Keratinocyte (primary cell): ENCODE measurements around the gene PRDX5. TPM values are rescaled to one million over a fixed set of nuclear protein-coding genes. Genes with fewer than 3 reads are reported as not detected.
"Not testable (repeated sequence)": the region's sequence is repeated elsewhere in the genome, so short reads cannot be mapped to it uniquely, and the experiment has no call there.

Source experiments
- DNase-seq: peaks from one replicate; pipeline ENCODE4 v3.0.0-alpha.2; 2011; ENCODE audit warnings: low read depth, missing footprints, low spot score
- FAIRE-seq: peaks from 2 replicates; lab custom pipeline; 2011; peaks lifted over from hg19 to GRCh38; lab: Jason Lieb, UNC
- H2AFZ ChIP-seq: 2 replicates; pipeline ENCODE4 v1.6.0; 2012; ENCODE audit warnings: low read length, control low read depth, inconsistent platforms; ENCODE audit not compliant: control insufficient read depth
- H3K27ac ChIP-seq: 2 replicates; pipeline ENCODE4 v1.5.1; 2011; ENCODE audit warnings: low read length; ENCODE audit not compliant: control insufficient read depth, insufficient read depth
- H3K27me3 ChIP-seq: 3 replicates; pipeline ENCODE4 v1.6.0; 2011; ENCODE audit warnings: low read length; ENCODE audit not compliant: control insufficient read depth, insufficient read depth; ENCODE audit errors: extremely low read depth
- H3K36me3 ChIP-seq, 2 experiments: 2 replicates in 1 of 2; 3 replicates in 1 of 2; pipeline ENCODE4 v1.5.1; 2011; ENCODE audit warnings: low read length in 2 of 2, mild to moderate bottlenecking in 1 of 2; ENCODE audit not compliant: control insufficient read depth in 2 of 2, insufficient read depth in 2 of 2; ENCODE audit errors: extremely low read depth in 1 of 2
- H3K4me1 ChIP-seq: 3 replicates; pipeline ENCODE4 v1.5.1; 2011; ENCODE audit warnings: low read length; ENCODE audit not compliant: control insufficient read depth, insufficient read depth; ENCODE audit errors: extremely low read depth
- H3K4me2 ChIP-seq: 3 replicates; pipeline ENCODE4 v1.6.0; 2011; ENCODE audit warnings: low read depth, low read length; ENCODE audit not compliant: control insufficient read depth, insufficient read depth; ENCODE audit errors: extremely low read depth
- H3K4me3 ChIP-seq, 3 experiments: fragments of 200-600 bp in 1 of 3; sonication (generic) in 1 of 3; 2 replicates in 2 of 3; 3 replicates in 1 of 3; pipeline ENCODE4 v1.5.1; 2011 to 2016; ENCODE audit warnings: low read length in 3 of 3, mild to moderate bottlenecking in 3 of 3, control low read depth in 2 of 3, inconsistent platforms in 1 of 3, low read depth in 1 of 3, mixed read lengths in 1 of 3, mixed run types in 1 of 3, moderate library complexity in 1 of 3; ENCODE audit not compliant: control insufficient read depth in 2 of 3, insufficient read depth in 2 of 3; ENCODE audit errors: extremely low read depth in 1 of 3
- H3K79me2 ChIP-seq: 2 replicates; pipeline ENCODE4 v1.6.0; 2012; ENCODE audit warnings: low read length; ENCODE audit not compliant: control insufficient read depth, insufficient read depth
- H3K9ac ChIP-seq: 3 replicates; pipeline ENCODE4 v1.6.0; 2011; ENCODE audit warnings: low read length; ENCODE audit not compliant: control insufficient read depth, insufficient read depth; ENCODE audit errors: extremely low read depth
- H3K9me1 ChIP-seq: 3 replicates; pipeline ENCODE4 v1.6.0; 2011; ENCODE audit warnings: low read length; ENCODE audit not compliant: control insufficient read depth, insufficient read depth; ENCODE audit errors: extremely low read depth
- H3K9me3 ChIP-seq: 2 replicates; pipeline ENCODE4 v1.5.1; 2012; ENCODE audit warnings: low read depth, low read length; ENCODE audit not compliant: control insufficient read depth
- H4K20me1 ChIP-seq: 3 replicates; pipeline ENCODE4 v1.6.0; 2011; ENCODE audit warnings: low read length; ENCODE audit not compliant: control insufficient read depth, insufficient read depth; ENCODE audit errors: extremely low read depth
- CTCF ChIP-seq, 3 experiments: IDR thresholded peaks in 1 of 3; conservative IDR thresholded peaks in 1 of 3; optimal IDR thresholded peaks in 1 of 3; 2 replicates in 2 of 3; 3 replicates in 1 of 3; pipeline versions ENCODE3 to v1.5.1; 2011; ENCODE audit warnings: low read length in 3 of 3, mild to moderate bottlenecking in 3 of 3, moderate library complexity in 2 of 3, control low read depth in 1 of 3, inconsistent platforms in 1 of 3; ENCODE audit not compliant: insufficient read depth in 2 of 3; ENCODE audit errors: extremely low read depth in 1 of 3
- EZH2 ChIP-seq: IDR thresholded peaks from one replicate; pipeline ENCODE4 v1.6.1; 2012; ENCODE audit warnings: inconsistent platforms, mild to moderate bottlenecking, low read length, moderate library complexity
- dilution Hi-C: fragments of 300-500 bp; cut with MboI; formaldehyde crosslinking; loops from one replicate; pipeline ENCODE4 v1.7.0; 2020; ENCODE audit warnings: low sequenced_read_pairs; ENCODE audit not compliant: extremely low pct_ligation_motif_present
- polyA plus RNA-seq, 5 experiments: library from polyadenylated mRNA; depleted of rRNA in 3 of 5; stranded (reverse) in 3 of 5; stranded (forward) in 1 of 5; unstranded in 1 of 5; fragments of >200 nt; gene quantifications; 1 replicate in 1 of 5; 2 replicates in 3 of 5; 3 replicates in 1 of 5; pipeline versions ENCODE4 v1.2.1 to v1.2.3, GENCODE V29; 2011 to 2012; ENCODE audit warnings: missing spikeins in 2 of 5, low read depth in 1 of 5, low replicate concordance in 1 of 5

Gene PRDX5
- polyA plus RNA-seq, 1 donor (not counting 4 experiments of a cell fraction or from before 2014, with no cell fraction given), result 590 TPM

GRCh38 chr11:64322925-64323260 lies 5.0 kb downstream of the PRDX5 start:
- Histone ChIP-seq H3K27me3 (no peaks in the 10 kb centered on the region), H2AFZ (no peak overlapping the region), H3K9me3 (no peaks in the 10 kb centered on the region), H3K9ac (no peak overlapping the region), H3K4me3 (no peak overlapping the region), H3K36me3 (peaks cover 19 to 21% of the 10 kb centered on the region in 2 experiments), H3K27ac (no peak overlapping the region), H3K4me1 (peaks cover 62% of the 10 kb centered on the region), H3K79me2 (peaks cover 21% of the 10 kb centered on the region), H3K9me1 (peaks cover 2% of the 10 kb centered on the region), H3K4me2 (no peak overlapping the region), H4K20me1 (no peaks in the 10 kb centered on the region)
- FAIRE-seq, result no peak
- TF ChIP-seq EZH2 (no peak), CTCF (optimal IDR thresholded peaks at IDR 0.05 in 1 of 3, IDR thresholded peaks at IDR 0.05 in 1 of 3, conservative IDR thresholded peaks at IDR 0.05 in 1 of 3; ENCODE audit: extremely low read depth in 1 of 3, insufficient read depth in 2 of 3, low read length in 3 of 3) (no peak)
- dilution Hi-C loops, result no loop called here
- no peak for DNase-seq

GRCh38 chr11:64323373-64323772 lies 5.5 kb downstream of the PRDX5 start:
- no peak overlapping the region for H3K9ac ChIP-seq
- TF ChIP-seq CTCF (optimal IDR thresholded peaks at IDR 0.05 in 1 of 3, IDR thresholded peaks at IDR 0.05 in 1 of 3, conservative IDR thresholded peaks at IDR 0.05 in 1 of 3; ENCODE audit: extremely low read depth in 1 of 3, insufficient read depth in 2 of 3, low read length in 3 of 3) (no peak), EZH2 (no peak)
- no peaks in the 10 kb centered on the region for H3K9me3 ChIP-seq
- H2AFZ ChIP-seq, result no peak overlapping the region
- no peak overlapping the region for H3K4me3 ChIP-seq
- H3K27ac ChIP-seq, result peak overlapping the region; percentile 72
- peaks cover 2% of the 10 kb centered on the region for H3K9me1 ChIP-seq
- H3K36me3 ChIP-seq, result peaks cover 19 to 21% of the 10 kb centered on the region in 2 experiments
- no peaks in the 10 kb centered on the region for H3K27me3 ChIP-seq
- peaks cover 21% of the 10 kb centered on the region for H3K79me2 ChIP-seq
- dilution Hi-C loops, result no loop called here
- no peak overlapping the region for H3K4me2 ChIP-seq
- peaks cover 62% of the 10 kb centered on the region for H3K4me1 ChIP-seq
- no peaks in the 10 kb centered on the region for H4K20me1 ChIP-seq
- FAIRE-seq (no peak), DNase-seq (no peak)

- H2AFZ ChIP-seq, FAIRE-seq, H4K20me1 ChIP-seq, H3K9me1 ChIP-seq, H3K4me3 ChIP-seq, H3K9me3 ChIP-seq, H3K27me3 ChIP-seq, DNase-seq, dilution Hi-C loops: not testable (repeated sequence)
- Histone ChIP-seq H3K4me2 (peak overlapping the region; percentile 27), H3K79me2 (peaks cover 19% of the 10 kb centered on the region), H3K27ac (peak overlapping the region; percentile 72), H3K9ac (peak overlapping the region; percentile 33), H3K36me3 (peaks cover 19 to 21% of the 10 kb centered on the region in 2 experiments), H3K4me1 (peaks cover 60% of the 10 kb centered on the region)
Measured at GRCh38 chr11:64323984-64324383, 6.1 kb downstream of the PRDX5 start.
